OCI-LY7 (cell line): ENCODE measurements around the gene PDE2A. TPM values are rescaled to one million over a fixed set of nuclear protein-coding genes. Genes with fewer than 3 reads are reported as not detected.

Experiments used
- BruUV-seq: library from RNA; stranded (reverse); fragments of 400-500 nt; replicated peaks from 2 replicates; lab custom pipeline; 2021; lab: Mats Ljungman, UMichigan
- CTCF ChIA-PET: fragments of 300-600 bp; sonication (Branson Sonifier 250); formaldehyde crosslinking; loops from one replicate; lab custom pipeline; 2022; ENCODE audit warnings: antibody characterized with exemption; ENCODE audit not compliant: unreplicated experiment; lab: Charles Lee
- POLR2A ChIA-PET: fragments of 300-600 bp; sonication (Branson Sonifier 250); formaldehyde crosslinking; loops from one replicate; lab custom pipeline; 2022; ENCODE audit warnings: antibody characterized with exemption; lab: Charles Lee
- DNase-seq: peaks from one replicate; pipeline ENCODE4 v3.0.0-alpha.2; 2015; ENCODE audit warnings: low spot score
- H2AFZ ChIP-seq: fragments of 200-600 bp; sonication (generic), shearing (Covaris generic); 2 replicates; pipeline ENCODE4 v1.6.1; 2014; ENCODE audit warnings: mild to moderate bottlenecking, antibody characterized with exemption, low read length, moderate library complexity
- H3K27ac ChIP-seq: fragments of 200-600 bp; sonication (generic); 2 replicates; pipeline ENCODE4 v1.5.1; 2014; ENCODE audit warnings: mixed run types, low read depth, mild to moderate bottlenecking, moderate library complexity, low read length, inconsistent platforms; ENCODE audit not compliant: poor library complexity, severe bottlenecking
- H3K36me3 ChIP-seq: fragments of 200-600 bp; sonication (generic); 2 replicates; pipeline ENCODE4 v1.6.1; 2014; ENCODE audit warnings: mild to moderate bottlenecking, antibody characterized with exemption, low read length, moderate library complexity, mixed read lengths; ENCODE audit not compliant: insufficient read depth
- H3K4me1 ChIP-seq: fragments of 200-600 bp; sonication (generic); 2 replicates; pipeline ENCODE4 v1.5.1; 2014; ENCODE audit warnings: mild to moderate bottlenecking, low read length; ENCODE audit not compliant: insufficient read depth, poor library complexity, severe bottlenecking
- H3K4me2 ChIP-seq: fragments of 200-600 bp; sonication (generic); 2 replicates; pipeline ENCODE4 v1.6.1; 2014; ENCODE audit warnings: mild to moderate bottlenecking, low read length
- H3K4me3 ChIP-seq: fragments of 200-600 bp; sonication (generic); 2 replicates; pipeline ENCODE4 v1.5.1; 2014; ENCODE audit warnings: mild to moderate bottlenecking, low read depth, low read length; ENCODE audit not compliant: poor library complexity, severe bottlenecking
- H3K79me2 ChIP-seq: fragments of 200-600 bp; sonication (generic); 2 replicates; pipeline ENCODE4 v1.6.1; 2016; ENCODE audit warnings: low read depth, mild to moderate bottlenecking, low read length, moderate library complexity, mixed read lengths; ENCODE audit not compliant: insufficient read depth
- H3K9me2 ChIP-seq: fragments of 200-600 bp; sonication (generic); 2 replicates; pipeline ENCODE4 v1.6.1; 2016; ENCODE audit warnings: mild to moderate bottlenecking, low read length, mixed read lengths; ENCODE audit not compliant: insufficient read depth
- H3K9me3 ChIP-seq: fragments of 200-600 bp; sonication (generic); 2 replicates; pipeline ENCODE4 v1.6.1; 2014; ENCODE audit warnings: mild to moderate bottlenecking, mixed run types, low read length, mixed read lengths
- H4K20me1 ChIP-seq: fragments of 200-600 bp; sonication (generic); 2 replicates; pipeline ENCODE4 v1.6.1; 2014; ENCODE audit warnings: mild to moderate bottlenecking, antibody characterized with exemption, low read length, moderate library complexity, mixed read lengths; ENCODE audit not compliant: insufficient read depth
- EZH2phosphoT487 ChIP-seq: fragments of 200-600 bp; sonication (generic); IDR thresholded peaks from 2 replicates; pipeline ENCODE4 v1.6.1; 2018; ENCODE audit warnings: low read depth, borderline replicate concordance, mild to moderate bottlenecking, mixed run types, antibody characterized with exemption, low read length, moderate library complexity, mixed read lengths
- intact Hi-C: fragments of 100-400 bp; cut with micrococcal nuclease; formaldehyde crosslinking; loops from one replicate; pipeline ENCODE4 v1.10.0; 2022; ENCODE audit not compliant: unreplicated experiment
- total RNA-seq, 2 experiments: library from RNA; depleted of rRNA in 1 of 2; stranded (reverse); fragments of >200 nt in 1 of 2; shearing (Covaris generic) in 1 of 2; gene quantifications; 2 replicates each; pipeline ENCODE4 v1.2.3, GENCODE V29; 2014 to 2022
- TF ChIP-seq, protein P1 (sequence below): fragments of 200-600 bp; sonication (generic); conservative IDR thresholded peaks from 2 replicates; pipeline ENCODE4 v1.5.1; 2014; ENCODE audit warnings: mild to moderate bottlenecking, antibody characterized with exemption, low read length, moderate library complexity, mixed read lengths

PDE2A gene
- total RNA-seq, 2 experiments from 2014 or later = 0.68 TPM; not detected in 1

DNA sequence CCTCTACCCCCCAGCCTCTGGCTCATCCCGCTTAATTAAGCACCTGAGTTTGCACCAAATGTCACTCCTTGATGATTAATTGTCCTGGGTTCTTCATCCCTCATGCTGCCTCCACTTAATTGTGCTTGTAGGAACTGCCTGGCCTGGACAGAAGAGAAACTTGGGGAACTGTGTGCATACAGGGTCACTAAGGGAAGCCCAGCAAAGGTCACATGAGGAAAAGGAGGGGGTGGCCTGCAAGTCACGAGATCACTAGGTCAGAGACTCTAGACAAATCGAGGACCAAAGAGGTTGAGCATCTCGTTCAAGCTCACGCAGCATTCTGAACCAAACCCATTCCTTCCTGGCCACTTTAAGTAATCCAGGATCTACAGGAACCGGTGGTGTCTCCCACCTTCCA lies 75.8 kb downstream of the PDE2A start:
- no peaks in the 10 kb centered on the region for H3K9me2 ChIP-seq
- no peak overlapping the region for H3K4me3 ChIP-seq
- H4K20me1 ChIP-seq = no peaks in the 10 kb centered on the region
- no TSS peak for BruUV-seq
- H3K4me1 ChIP-seq = peaks cover 5% of the 10 kb centered on the region
- no peaks in the 10 kb centered on the region for H3K9me3 ChIP-seq
- H3K79me2 ChIP-seq = no peaks in the 10 kb centered on the region
- TF ChIP-seq, protein P1, sequence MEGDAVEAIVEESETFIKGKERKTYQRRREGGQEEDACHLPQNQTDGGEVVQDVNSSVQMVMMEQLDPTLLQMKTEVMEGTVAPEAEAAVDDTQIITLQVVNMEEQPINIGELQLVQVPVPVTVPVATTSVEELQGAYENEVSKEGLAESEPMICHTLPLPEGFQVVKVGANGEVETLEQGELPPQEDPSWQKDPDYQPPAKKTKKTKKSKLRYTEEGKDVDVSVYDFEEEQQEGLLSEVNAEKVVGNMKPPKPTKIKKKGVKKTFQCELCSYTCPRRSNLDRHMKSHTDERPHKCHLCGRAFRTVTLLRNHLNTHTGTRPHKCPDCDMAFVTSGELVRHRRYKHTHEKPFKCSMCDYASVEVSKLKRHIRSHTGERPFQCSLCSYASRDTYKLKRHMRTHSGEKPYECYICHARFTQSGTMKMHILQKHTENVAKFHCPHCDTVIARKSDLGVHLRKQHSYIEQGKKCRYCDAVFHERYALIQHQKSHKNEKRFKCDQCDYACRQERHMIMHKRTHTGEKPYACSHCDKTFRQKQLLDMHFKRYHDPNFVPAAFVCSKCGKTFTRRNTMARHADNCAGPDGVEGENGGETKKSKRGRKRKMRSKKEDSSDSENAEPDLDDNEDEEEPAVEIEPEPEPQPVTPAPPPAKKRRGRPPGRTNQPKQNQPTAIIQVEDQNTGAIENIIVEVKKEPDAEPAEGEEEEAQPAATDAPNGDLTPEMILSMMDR = no peak
- no peak for TF ChIP-seq EZH2phosphoT487
- H2AFZ ChIP-seq = no peak overlapping the region
- H3K36me3 ChIP-seq = no peaks in the 10 kb centered on the region
- ChIA-PET POLR2A (no interaction called here), CTCF (no interaction called here)
- intact Hi-C loops = no loop called here
- no peak overlapping the region for H3K4me2 ChIP-seq
- DNase-seq = no peak
- H3K27ac ChIP-seq = no peak overlapping the region

DNA sequence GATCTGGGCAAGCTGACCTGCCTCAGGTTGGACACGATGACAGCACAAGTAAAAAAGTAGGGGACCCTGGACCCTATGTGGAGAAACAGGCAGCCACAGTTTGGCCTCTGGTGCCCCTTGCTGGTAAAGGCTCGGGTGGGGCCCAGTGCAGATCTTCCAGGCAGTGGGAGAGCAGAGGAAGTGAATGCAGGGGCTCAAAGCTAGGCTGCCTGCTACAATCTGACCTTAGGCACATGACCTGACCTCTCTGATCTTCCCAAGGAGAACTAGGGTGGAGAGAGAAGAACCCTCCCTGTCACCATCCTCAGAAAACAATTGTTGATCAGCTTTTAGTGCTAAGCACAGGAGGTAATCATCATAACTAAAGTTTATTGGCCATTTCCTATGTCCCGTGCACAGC lies 76.5 kb downstream of the PDE2A start:
- no peak for DNase-seq
- Histone ChIP-seq H3K9me2 (no peaks in the 10 kb centered on the region), H3K4me1 (peaks cover 12% of the 10 kb centered on the region), H3K79me2 (no peaks in the 10 kb centered on the region), H3K4me2 (no peak overlapping the region), H3K27ac (no peak overlapping the region), H3K4me3 (no peak overlapping the region), H3K9me3 (no peaks in the 10 kb centered on the region), H4K20me1 (no peaks in the 10 kb centered on the region), H2AFZ (no peak overlapping the region), H3K36me3 (no peaks in the 10 kb centered on the region)
- CTCF ChIA-PET = no interaction called here
- no TSS peak for BruUV-seq
- TF ChIP-seq, protein P1 = no peak
- TF ChIP-seq EZH2phosphoT487 = no peak
- POLR2A ChIA-PET = interaction anchor here (0.6 kb wide), 1 partner anchor 99 kb away, joined by 3 read pairs; no protein-coding TSS in a partner anchor
- intact Hi-C loops = no loop called here

DNA sequence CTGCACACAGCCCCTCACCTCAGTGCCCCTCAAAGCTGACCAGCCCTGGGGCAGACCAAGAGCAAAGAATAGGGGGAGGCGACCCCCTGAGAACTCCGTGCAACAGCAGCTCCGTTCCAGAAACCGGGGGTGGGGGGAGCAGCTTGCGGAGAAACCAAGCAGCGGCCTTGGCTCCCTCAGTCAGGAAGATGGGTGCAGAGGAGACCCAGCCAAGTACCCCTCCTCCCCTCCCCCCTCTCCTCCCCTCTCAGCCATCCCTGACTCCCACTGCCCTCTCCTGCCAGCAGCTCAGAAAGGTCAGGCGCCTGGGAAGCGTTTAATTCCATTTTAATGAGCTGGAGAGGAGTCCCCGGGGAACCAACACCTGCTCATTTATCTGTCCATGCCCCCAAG lies 78.9 kb downstream of the PDE2A start:
- Histone ChIP-seq H3K4me3 (no peak overlapping the region), H2AFZ (no peak overlapping the region), H3K9me2 (no peaks in the 10 kb centered on the region), H3K4me2 (no peak overlapping the region), H4K20me1 (no peaks in the 10 kb centered on the region), H3K36me3 (no peaks in the 10 kb centered on the region), H3K27ac (no peak overlapping the region), H3K4me1 (peaks cover 28% of the 10 kb centered on the region), H3K79me2 (no peaks in the 10 kb centered on the region), H3K9me3 (no peaks in the 10 kb centered on the region)
- BruUV-seq = no TSS peak
- ChIA-PET CTCF (no interaction called here), POLR2A (no interaction called here)
- TF ChIP-seq, protein P1 = no peak
- no peak for TF ChIP-seq EZH2phosphoT487
- no peak for DNase-seq
- intact Hi-C loops = no loop called here
